ENCODE data around the gene KIAA1217. TPM values are rescaled to one million over a fixed set of nuclear protein-coding genes. Genes with fewer than 3 reads are reported as not detected.

Gene KIAA1217
- total RNA-seq, 4 donors from 2014 or later: 46.9 to 108 (median 61.5) TPM

DNA sequence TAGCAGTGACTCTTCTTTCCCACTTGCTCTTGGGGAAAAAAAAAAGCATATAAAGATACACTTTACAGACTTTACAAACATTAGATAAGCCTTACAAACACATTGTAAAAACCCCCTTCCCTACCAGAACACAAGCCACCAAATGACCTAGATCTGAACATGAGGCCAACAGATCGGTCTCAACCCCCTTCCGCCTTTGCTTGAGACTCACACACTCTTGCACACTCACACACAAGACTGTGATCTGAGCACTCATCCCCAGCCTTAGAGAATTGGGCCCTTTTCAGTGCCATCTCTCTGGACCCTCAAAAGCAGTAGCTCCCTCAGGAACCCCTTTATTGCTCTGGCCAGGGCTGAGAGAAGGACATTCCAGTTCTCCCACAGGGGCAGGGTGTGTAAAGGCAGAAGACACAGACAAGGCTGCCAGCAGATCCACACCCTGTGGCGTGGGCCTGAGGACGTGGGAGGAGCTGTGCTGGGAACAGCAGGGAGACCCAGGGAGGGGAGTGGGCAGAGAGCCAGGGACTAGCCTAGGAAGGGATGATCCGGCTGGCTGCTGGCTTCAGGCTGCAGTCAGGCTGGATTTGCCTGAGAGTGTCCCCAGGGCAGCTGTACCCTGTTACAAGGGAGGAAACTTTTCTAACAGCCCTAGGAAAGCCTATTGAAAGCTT, 206.7 kb downstream of the KIAA1217 start:
- peak; percentile 17 to 89 (median 88) for DNase-seq
- TF ChIP-seq, protein P1, sequence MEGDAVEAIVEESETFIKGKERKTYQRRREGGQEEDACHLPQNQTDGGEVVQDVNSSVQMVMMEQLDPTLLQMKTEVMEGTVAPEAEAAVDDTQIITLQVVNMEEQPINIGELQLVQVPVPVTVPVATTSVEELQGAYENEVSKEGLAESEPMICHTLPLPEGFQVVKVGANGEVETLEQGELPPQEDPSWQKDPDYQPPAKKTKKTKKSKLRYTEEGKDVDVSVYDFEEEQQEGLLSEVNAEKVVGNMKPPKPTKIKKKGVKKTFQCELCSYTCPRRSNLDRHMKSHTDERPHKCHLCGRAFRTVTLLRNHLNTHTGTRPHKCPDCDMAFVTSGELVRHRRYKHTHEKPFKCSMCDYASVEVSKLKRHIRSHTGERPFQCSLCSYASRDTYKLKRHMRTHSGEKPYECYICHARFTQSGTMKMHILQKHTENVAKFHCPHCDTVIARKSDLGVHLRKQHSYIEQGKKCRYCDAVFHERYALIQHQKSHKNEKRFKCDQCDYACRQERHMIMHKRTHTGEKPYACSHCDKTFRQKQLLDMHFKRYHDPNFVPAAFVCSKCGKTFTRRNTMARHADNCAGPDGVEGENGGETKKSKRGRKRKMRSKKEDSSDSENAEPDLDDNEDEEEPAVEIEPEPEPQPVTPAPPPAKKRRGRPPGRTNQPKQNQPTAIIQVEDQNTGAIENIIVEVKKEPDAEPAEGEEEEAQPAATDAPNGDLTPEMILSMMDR (IDR thresholded peaks at IDR 0.05): no peak
- TF ChIP-seq POLR2A (IDR thresholded peaks at IDR 0.05): no peak

DNA sequence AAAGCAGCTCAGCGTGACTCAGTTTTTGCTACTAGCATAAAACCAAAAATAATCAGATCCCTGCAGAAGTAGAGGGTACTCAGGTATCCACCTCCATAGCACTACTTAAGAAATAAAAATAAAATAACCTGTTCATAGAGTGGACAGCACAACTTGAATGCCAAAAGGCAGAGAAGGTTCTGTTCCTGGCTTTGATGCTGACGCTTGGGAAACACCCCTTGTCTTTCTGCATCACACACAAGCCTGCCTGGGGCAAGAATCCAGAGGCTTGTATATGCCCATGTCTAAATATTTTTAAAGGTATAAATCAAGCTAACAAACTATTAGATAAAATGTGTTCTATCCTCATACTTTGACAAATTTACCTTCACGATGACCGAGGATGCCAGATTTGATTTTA, 207.3 kb downstream of the KIAA1217 start:
- Histone ChIP-seq H3K27me3 (no peaks in the 10 kb centered on the region), H3K4me3 (no peak overlapping the region)

More for the DNA sequence above, 206.7 kb downstream of the KIAA1217 start:
- Histone ChIP-seq H3K4me1 (peaks cover 0 to 21% (median 2%) of the 10 kb centered on the region in 4 donors), H3K9me3 (no peaks in the 10 kb centered on the region), H3K27ac (peak overlapping the region in 3 of 4 donors; percentile 43 to 73 (median 63)), H3K27me3 (no peaks in the 10 kb centered on the region), H3K4me3 (no peak overlapping the region), H3K36me3 (no peaks in the 10 kb centered on the region)

DNA sequence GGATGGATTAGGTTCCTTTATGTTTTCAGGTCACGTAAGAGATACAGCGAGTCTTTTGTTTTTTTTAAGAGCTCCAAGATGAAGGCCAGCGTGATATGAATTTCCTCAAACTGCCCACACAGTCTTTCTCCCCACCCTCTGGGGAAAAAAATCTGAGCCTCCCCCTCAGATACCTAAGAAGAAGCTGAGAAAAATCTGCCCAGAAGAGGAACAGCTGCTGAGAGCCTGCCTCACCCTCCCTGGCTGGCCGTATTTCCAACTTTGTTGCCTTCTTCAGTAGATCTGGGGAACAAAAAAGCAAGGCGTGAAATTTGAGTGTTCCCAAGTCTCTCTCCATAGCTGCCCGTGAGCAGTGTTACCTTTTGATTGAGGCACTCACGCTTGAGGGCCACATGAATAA, 208.1 kb downstream of the KIAA1217 start:
- Histone ChIP-seq H3K9me3 (no peaks in the 10 kb centered on the region), H3K27ac (no peak overlapping the region), H3K4me3 (no peak overlapping the region), H3K27me3 (no peaks in the 10 kb centered on the region), H3K4me1 (peaks cover 0 to 21% (median 2%) of the 10 kb centered on the region in 4 donors), H3K36me3 (no peaks in the 10 kb centered on the region)
- TF ChIP-seq, protein P1 (IDR thresholded peaks at IDR 0.05): no peak
- TF ChIP-seq POLR2A (IDR thresholded peaks at IDR 0.05): no peak
- no peak for DNase-seq

More for the DNA sequence above, 207.3 kb downstream of the KIAA1217 start:
- no peak for DNase-seq
- Histone ChIP-seq H3K36me3 (no peaks in the 10 kb centered on the region), H3K27ac (peak overlapping the region in 2 of 4 donors; percentile 63 to 73), H3K9me3 (no peaks in the 10 kb centered on the region), H3K4me1 (peaks cover 0 to 21% (median 2%) of the 10 kb centered on the region in 4 donors)
- TF ChIP-seq, protein P1 (IDR thresholded peaks at IDR 0.05): no peak
- no peak for TF ChIP-seq POLR2A (IDR thresholded peaks at IDR 0.05)

DNA sequence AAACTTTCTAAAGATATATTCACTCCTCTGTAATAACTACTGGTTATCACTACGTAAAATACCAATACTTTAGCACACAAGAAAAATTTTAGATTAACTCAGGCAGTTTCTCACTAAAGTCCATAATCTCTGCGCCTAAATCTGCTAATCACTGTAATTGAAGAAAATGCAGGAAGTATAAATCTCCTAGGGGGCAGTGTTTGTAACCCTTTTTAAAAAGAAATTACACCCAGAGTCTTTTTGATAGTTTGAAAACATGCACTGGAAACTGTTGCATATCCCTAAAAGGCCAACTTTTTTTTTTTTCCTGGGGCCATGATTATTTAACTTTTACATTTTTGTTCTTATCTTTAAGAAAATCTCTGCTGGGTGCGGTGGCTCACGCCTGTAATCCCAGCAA, 209.6 kb downstream of the KIAA1217 start:
- Histone ChIP-seq H3K36me3 (no peaks in the 10 kb centered on the region), H3K4me1 (peaks cover 0 to 21% (median 2%) of the 10 kb centered on the region in 4 donors), H3K9me3 (no peaks in the 10 kb centered on the region), H3K4me3 (no peak overlapping the region), H3K27me3 (no peaks in the 10 kb centered on the region), H3K27ac (no peak overlapping the region)
- DNase-seq: no peak
- TF ChIP-seq, protein P1 (IDR thresholded peaks at IDR 0.05): peak in 1 of 6 experiments; percentile 11
- no peak for TF ChIP-seq POLR2A (IDR thresholded peaks at IDR 0.05)

DNA sequence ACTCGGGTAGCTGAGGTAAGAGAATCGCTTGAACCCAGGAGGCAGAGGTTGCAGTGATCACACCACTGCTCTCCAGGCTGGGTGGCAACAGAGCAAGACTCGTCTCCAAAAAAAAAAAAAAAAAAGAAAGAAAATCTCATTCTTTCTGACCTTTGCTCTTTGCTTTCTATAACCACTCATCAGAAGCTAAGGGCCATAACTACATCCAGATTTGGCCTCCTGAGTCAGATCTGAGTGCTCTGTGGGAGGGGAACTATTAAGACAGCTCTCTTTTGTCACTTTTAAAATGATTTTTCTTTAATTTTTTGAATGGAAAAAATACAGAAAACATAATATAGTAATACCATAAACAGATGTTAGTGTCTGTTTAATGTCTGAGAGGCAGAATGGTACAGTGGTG, 210.1 kb downstream of the KIAA1217 start:
- no peak for TF ChIP-seq POLR2A (IDR thresholded peaks at IDR 0.05)
- TF ChIP-seq, protein P1 (IDR thresholded peaks at IDR 0.05): no peak
- H3K4me1 ChIP-seq: peaks cover 0 to 16% (median 2%) of the 10 kb centered on the region in 4 donors
- no peaks in the 10 kb centered on the region for H3K27me3 ChIP-seq
- H3K9me3 ChIP-seq: no peaks in the 10 kb centered on the region
- DNase-seq: no peak
- H3K36me3 ChIP-seq: no peaks in the 10 kb centered on the region
- no peak overlapping the region for H3K4me3 ChIP-seq
- no peak overlapping the region for H3K27ac ChIP-seq
